Effector memory CD4-positive, alpha-beta T cell (primary cell): ENCODE measurements around the gene IER5L.
"Not testable (repeated sequence)": the region's sequence is repeated elsewhere in the genome, so short reads cannot be mapped to it uniquely, and the experiment has no call there.

Experiments
- DNase-seq, 3 donors: peaks; one replicate each; pipeline ENCODE4 v3.0.0-alpha.2; 2020
- H3K27ac ChIP-seq: 2 replicates; pipeline ENCODE4 v1.7.0; 2013; ENCODE audit warnings: mild to moderate bottlenecking, low read length, moderate library complexity; ENCODE audit not compliant: insufficient read depth, poor library complexity, severe bottlenecking
- H3K27me3 ChIP-seq: replicated peaks from 2 replicates; pipeline ENCODE4 v1.7.0; 2013; ENCODE audit warnings: mild to moderate bottlenecking, low read length; ENCODE audit not compliant: insufficient read depth, control insufficient read depth, poor library complexity, severe bottlenecking
- H3K36me3 ChIP-seq: 2 replicates; pipeline ENCODE4 v1.7.0; 2013; ENCODE audit warnings: mild to moderate bottlenecking, low read length, moderate library complexity; ENCODE audit not compliant: control insufficient read depth, insufficient read depth
- H3K4me1 ChIP-seq: 2 replicates; pipeline ENCODE4 v1.7.0; 2013; ENCODE audit warnings: low read length, mild to moderate bottlenecking; ENCODE audit not compliant: control insufficient read depth, insufficient read depth, poor library complexity, severe bottlenecking
- H3K4me3 ChIP-seq: 2 replicates; pipeline ENCODE4 v1.7.0; 2013; ENCODE audit warnings: low read length, low read depth, mild to moderate bottlenecking; ENCODE audit not compliant: insufficient read depth, poor library complexity, severe bottlenecking
- H3K9me3 ChIP-seq: 2 replicates; pipeline ENCODE4 v1.7.0; 2013; ENCODE audit warnings: mild to moderate bottlenecking, low read length, moderate library complexity; ENCODE audit not compliant: control insufficient read depth

IER5L gene

GRCh38 chr9:129197045-129197444 is 19.0 kb upstream of the IER5L start:
- not testable (repeated sequence) for H3K27me3 ChIP-seq, H3K4me3 ChIP-seq, H3K36me3 ChIP-seq, H3K4me1 ChIP-seq, DNase-seq, H3K9me3 ChIP-seq, H3K27ac ChIP-seq

GRCh38 chr9:129195606-129196005 is 17.5 kb upstream of the IER5L start:
- no peak overlapping the region for H3K27ac ChIP-seq
- H3K9me3 ChIP-seq = no peaks in the 10 kb centered on the region
- no peaks in the 10 kb centered on the region for H3K27me3 ChIP-seq
- no peak overlapping the region for H3K4me3 ChIP-seq
- H3K4me1 ChIP-seq = no peaks in the 10 kb centered on the region
- DNase-seq = no peak
- no peaks in the 10 kb centered on the region for H3K36me3 ChIP-seq

GRCh38 chr9:129194221-129194620 is 16.2 kb upstream of the IER5L start:
- H3K4me3 ChIP-seq = no peak overlapping the region
- H3K4me1 ChIP-seq = no peaks in the 10 kb centered on the region
- H3K9me3 ChIP-seq = no peaks in the 10 kb centered on the region
- no peaks in the 10 kb centered on the region for H3K36me3 ChIP-seq
- no peaks in the 10 kb centered on the region for H3K27me3 ChIP-seq
- no peak for DNase-seq
- no peak overlapping the region for H3K27ac ChIP-seq

GRCh38 chr9:129193655-129194054 is 15.6 kb upstream of the IER5L start:
- H3K4me3 ChIP-seq = no peak overlapping the region
- no peaks in the 10 kb centered on the region for H3K9me3 ChIP-seq
- H3K27me3 ChIP-seq = no peaks in the 10 kb centered on the region
- no peaks in the 10 kb centered on the region for H3K4me1 ChIP-seq
- no peaks in the 10 kb centered on the region for H3K36me3 ChIP-seq
- no peak overlapping the region for H3K27ac ChIP-seq
- DNase-seq = no peak

- no peak for DNase-seq
- no peak overlapping the region for H3K27ac ChIP-seq
- H3K4me3 ChIP-seq = no peak overlapping the region
- H3K27me3 ChIP-seq = no peaks in the 10 kb centered on the region
- H3K4me1 ChIP-seq = no peaks in the 10 kb centered on the region
- no peaks in the 10 kb centered on the region for H3K36me3 ChIP-seq
- H3K9me3 ChIP-seq = no peaks in the 10 kb centered on the region
These were observed 13.2 kb upstream of the IER5L start for GRCh38 chr9:129191234-129191633.

GRCh38 chr9:129189971-129190370 is 11.9 kb upstream of the IER5L start:
- not testable (repeated sequence) for H3K4me1 ChIP-seq, H3K9me3 ChIP-seq, H3K4me3 ChIP-seq, H3K36me3 ChIP-seq, H3K27ac ChIP-seq, H3K27me3 ChIP-seq, DNase-seq

- no peak for DNase-seq
- Histone ChIP-seq H3K27me3 (no peaks in the 10 kb centered on the region), H3K4me1 (no peaks in the 10 kb centered on the region), H3K36me3 (no peaks in the 10 kb centered on the region), H3K4me3 (no peak overlapping the region), H3K9me3 (no peaks in the 10 kb centered on the region), H3K27ac (no peak overlapping the region)
These were observed 9.0 kb upstream of the IER5L start for GRCh38 chr9:129187042-129187441.

- no peaks in the 10 kb centered on the region for H3K27me3 ChIP-seq
- no peak overlapping the region for H3K27ac ChIP-seq
- H3K9me3 ChIP-seq = no peaks in the 10 kb centered on the region
- H3K36me3 ChIP-seq = no peaks in the 10 kb centered on the region
- H3K4me1 ChIP-seq = no peaks in the 10 kb centered on the region
- no peak overlapping the region for H3K4me3 ChIP-seq
- no peak for DNase-seq
These were observed 7.9 kb upstream of the IER5L start for GRCh38 chr9:129185991-129186390.

- Histone ChIP-seq H3K4me1 (no peaks in the 10 kb centered on the region), H3K9me3 (no peaks in the 10 kb centered on the region), H3K36me3 (no peaks in the 10 kb centered on the region), H3K27me3 (no peaks in the 10 kb centered on the region), H3K27ac (no peak overlapping the region), H3K4me3 (no peak overlapping the region)
- no peak for DNase-seq
These were observed 7.3 kb upstream of the IER5L start for GRCh38 chr9:129185402-129185801.

- no peak overlapping the region for H3K27ac ChIP-seq
- H3K36me3 ChIP-seq = no peaks in the 10 kb centered on the region
- DNase-seq = no peak
- H3K4me3 ChIP-seq = no peak overlapping the region
- H3K4me1 ChIP-seq = no peaks in the 10 kb centered on the region
- no peaks in the 10 kb centered on the region for H3K9me3 ChIP-seq
- no peaks in the 10 kb centered on the region for H3K27me3 ChIP-seq
These were observed 6.6 kb upstream of the IER5L start for GRCh38 chr9:129184596-129185122.

- no peaks in the 10 kb centered on the region for H3K36me3 ChIP-seq
- H3K4me3 ChIP-seq = no peak overlapping the region
- no peaks in the 10 kb centered on the region for H3K27me3 ChIP-seq
- H3K4me1 ChIP-seq = no peaks in the 10 kb centered on the region
- DNase-seq = no peak
- no peaks in the 10 kb centered on the region for H3K9me3 ChIP-seq
- no peak overlapping the region for H3K27ac ChIP-seq
These were observed 6.1 kb upstream of the IER5L start for GRCh38 chr9:129184219-129184524.
